ENCODE data around the gene PLPP3. TPM values are rescaled to one million over a fixed set of nuclear protein-coding genes. Genes with fewer than 3 reads are reported as not detected.

Gene PLPP3
- polyA plus RNA-seq, 3 donors: 0.21 to 0.32 TPM; not detected in 1

DNA sequence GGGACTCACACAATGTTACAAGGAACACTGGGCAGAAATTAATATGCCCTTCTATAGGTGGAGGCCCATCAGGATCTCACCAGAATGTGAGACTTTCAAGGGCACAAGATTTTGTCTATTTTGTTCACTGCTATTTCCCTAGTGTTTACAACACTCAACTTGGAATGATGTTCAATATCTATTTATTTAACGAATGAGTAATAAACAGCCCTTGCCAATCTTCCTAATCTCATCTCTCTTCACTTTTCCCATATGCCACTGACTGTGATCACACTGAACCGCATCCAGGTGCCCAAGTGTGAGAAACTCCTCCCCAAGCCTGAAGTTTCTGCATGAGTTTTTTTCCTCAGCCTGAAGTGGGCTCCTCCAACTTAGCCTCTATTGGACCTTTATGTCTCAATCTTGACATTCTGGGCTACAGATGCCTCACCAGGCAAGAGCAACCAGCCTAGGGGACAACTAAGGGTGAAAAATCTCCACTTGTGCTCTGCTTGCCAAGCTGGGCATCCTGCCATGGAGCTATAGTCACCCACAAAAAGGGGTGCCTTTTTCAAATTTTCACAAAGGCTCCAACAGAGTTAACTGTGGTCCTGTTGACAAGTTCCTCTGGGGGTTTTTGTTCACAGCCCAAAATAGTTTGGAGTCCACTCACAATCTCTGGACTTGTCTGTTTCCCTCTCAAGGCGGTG, 105.6 kb downstream of the PLPP3 start:
- H3K4me1 ChIP-seq (ENCODE audit: control insufficient read depth in 1 of 2, insufficient read depth in 2 of 2, low read length in 2 of 2): peaks cover 53 to 57% of the 10 kb centered on the region in 2 donors
- no peaks in the 10 kb centered on the region for H3K36me3 ChIP-seq (replicated peaks in 1 of 2; ENCODE audit: control insufficient read depth in 1 of 2, insufficient read depth in 2 of 2, low read length in 2 of 2)
- TF ChIP-seq, protein P1, sequence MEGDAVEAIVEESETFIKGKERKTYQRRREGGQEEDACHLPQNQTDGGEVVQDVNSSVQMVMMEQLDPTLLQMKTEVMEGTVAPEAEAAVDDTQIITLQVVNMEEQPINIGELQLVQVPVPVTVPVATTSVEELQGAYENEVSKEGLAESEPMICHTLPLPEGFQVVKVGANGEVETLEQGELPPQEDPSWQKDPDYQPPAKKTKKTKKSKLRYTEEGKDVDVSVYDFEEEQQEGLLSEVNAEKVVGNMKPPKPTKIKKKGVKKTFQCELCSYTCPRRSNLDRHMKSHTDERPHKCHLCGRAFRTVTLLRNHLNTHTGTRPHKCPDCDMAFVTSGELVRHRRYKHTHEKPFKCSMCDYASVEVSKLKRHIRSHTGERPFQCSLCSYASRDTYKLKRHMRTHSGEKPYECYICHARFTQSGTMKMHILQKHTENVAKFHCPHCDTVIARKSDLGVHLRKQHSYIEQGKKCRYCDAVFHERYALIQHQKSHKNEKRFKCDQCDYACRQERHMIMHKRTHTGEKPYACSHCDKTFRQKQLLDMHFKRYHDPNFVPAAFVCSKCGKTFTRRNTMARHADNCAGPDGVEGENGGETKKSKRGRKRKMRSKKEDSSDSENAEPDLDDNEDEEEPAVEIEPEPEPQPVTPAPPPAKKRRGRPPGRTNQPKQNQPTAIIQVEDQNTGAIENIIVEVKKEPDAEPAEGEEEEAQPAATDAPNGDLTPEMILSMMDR (IDR thresholded peaks at IDR 0.05): no peak
- H3K4me3 Mint-ChIP-seq: no peak overlapping the region
- no peak overlapping the region for H3K4me2 ChIP-seq (replicated peaks; ENCODE audit: extremely low read depth, low read length, poor library complexity, severe bottlenecking)
- H3K27ac ChIP-seq (ENCODE audit: low read depth in 1 of 2, low read length in 2 of 2): no peak overlapping the region
- no peaks in the 10 kb centered on the region for H3K79me2 ChIP-seq (ENCODE audit: insufficient read depth, low read length)
- H3K4me3 ChIP-seq (replicated peaks in 1 of 3; ENCODE audit: low read depth in 2 of 3, low read length in 3 of 3): no peak overlapping the region
- intact Hi-C loops (cut with micrococcal nuclease): loop anchor here in 1 of 2 donors (5.0 kb wide), 2 partner anchors 44 to 51 kb away; no protein-coding TSS in a partner anchor
- no peak overlapping the region for H2AFZ ChIP-seq (ENCODE audit: insufficient read depth, low read depth, low read length, poor library complexity, severe bottlenecking)
- peaks cover 11 to 26% of the 10 kb centered on the region in 2 donors for H3K27me3 ChIP-seq (ENCODE audit: control insufficient read depth in 2 of 2, insufficient read depth in 2 of 2, low read length in 2 of 2)
- H4K20me1 ChIP-seq (ENCODE audit: insufficient read depth, low read length): no peaks in the 10 kb centered on the region
- peaks cover 12 to 14% of the 10 kb centered on the region in 2 donors for H3K36me3 Mint-ChIP-seq
- no peak overlapping the region for H3K9ac ChIP-seq (ENCODE audit: insufficient read depth, low read length, poor library complexity, severe bottlenecking)
- DNase-seq: no peak
- peak overlapping the region in 1 of 7 donors; percentile 1 for H3K27ac Mint-ChIP-seq
- H3K9me3 ChIP-seq (replicated peaks in 1 of 2; ENCODE audit: control insufficient read depth in 1 of 2, insufficient read depth in 1 of 2, low read length in 2 of 2): no peaks in the 10 kb centered on the region
- peaks cover 62% of the 10 kb centered on the region for H3K4me1 Mint-ChIP-seq
- 100% methylated on average over 1 of the region's 3 CpGs for WGBS (ENCODE audit: insufficient coverage)
- peaks cover 0 to 10% (median 2%) of the 10 kb centered on the region in 7 donors for H3K9me3 Mint-ChIP-seq
- H3K27me3 Mint-ChIP-seq (ENCODE audit: low read depth in 3 of 3): peaks cover 31 to 45% (median 37%) of the 10 kb centered on the region in 3 donors

DNA sequence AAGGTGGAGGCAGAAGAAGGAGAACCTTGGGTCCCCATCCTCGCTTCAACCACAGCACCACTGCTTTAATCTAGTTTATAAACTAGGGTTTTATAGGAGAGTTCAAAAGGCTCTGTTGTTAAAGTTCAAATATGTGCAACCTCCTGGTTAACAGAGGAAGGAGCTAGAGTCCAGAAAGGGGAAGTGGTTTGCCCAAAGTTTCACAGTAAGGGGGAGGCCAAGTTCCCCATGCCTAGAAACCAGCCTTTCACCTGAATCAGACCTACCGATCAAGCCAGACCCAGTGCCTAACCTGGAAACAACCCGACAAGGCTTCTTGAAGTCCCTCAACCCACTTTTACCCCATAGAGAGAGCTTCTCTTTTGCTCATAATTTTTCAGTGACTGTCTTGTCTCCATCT, 106.5 kb downstream of the PLPP3 start:
- no peak overlapping the region for H2AFZ ChIP-seq (ENCODE audit: insufficient read depth, low read depth, low read length, poor library complexity, severe bottlenecking)
- H3K9ac ChIP-seq (ENCODE audit: insufficient read depth, low read length, poor library complexity, severe bottlenecking): no peak overlapping the region
- no peaks in the 10 kb centered on the region for H3K36me3 ChIP-seq (replicated peaks in 1 of 2; ENCODE audit: control insufficient read depth in 1 of 2, insufficient read depth in 2 of 2, low read length in 2 of 2)
- H4K20me1 ChIP-seq (ENCODE audit: insufficient read depth, low read length): no peaks in the 10 kb centered on the region
- DNase-seq: peak; percentile 73 to 86 (median 84)
- Mint-ChIP-seq H3K27me3 (ENCODE audit: low read depth in 3 of 3) (peaks cover 26 to 40% (median 33%) of the 10 kb centered on the region in 3 donors), H3K9me3 (peaks cover 0 to 10% (median 0%) of the 10 kb centered on the region in 7 donors), H3K4me1 (peaks cover 56% of the 10 kb centered on the region), H3K4me3 (peak overlapping the region in 1 of 2 donors; percentile 71), H3K36me3 (peaks cover 8 to 9% of the 10 kb centered on the region in 2 donors), H3K27ac (peak overlapping the region; percentile 25 to 86 (median 69))
- peaks cover 9 to 18% of the 10 kb centered on the region in 2 donors for H3K27me3 ChIP-seq (ENCODE audit: control insufficient read depth in 2 of 2, insufficient read depth in 2 of 2, low read length in 2 of 2)
- H3K27ac ChIP-seq (ENCODE audit: low read depth in 1 of 2, low read length in 2 of 2): no peak overlapping the region
- intact Hi-C loops (cut with micrococcal nuclease): loop anchor here in 1 of 2 donors (5.0 kb wide), 2 partner anchors 44 to 51 kb away; no protein-coding TSS in a partner anchor
- peak overlapping the region; percentile 54 for H3K4me2 ChIP-seq (replicated peaks; ENCODE audit: extremely low read depth, low read length, poor library complexity, severe bottlenecking)
- 6% methylated on average over 2 of the region's 3 CpGs for WGBS (ENCODE audit: insufficient coverage)
- peak overlapping the region in 1 of 3 experiments; percentile 35 for H3K4me3 ChIP-seq (replicated peaks in 1 of 3; ENCODE audit: low read depth in 2 of 3, low read length in 3 of 3)
- H3K4me1 ChIP-seq (ENCODE audit: control insufficient read depth in 1 of 2, insufficient read depth in 2 of 2, low read length in 2 of 2): peaks cover 46 to 51% of the 10 kb centered on the region in 2 donors
- no peaks in the 10 kb centered on the region for H3K79me2 ChIP-seq (ENCODE audit: insufficient read depth, low read length)
- H3K9me3 ChIP-seq (replicated peaks in 1 of 2; ENCODE audit: control insufficient read depth in 1 of 2, insufficient read depth in 1 of 2, low read length in 2 of 2): no peaks in the 10 kb centered on the region
- TF ChIP-seq, protein P1 (IDR thresholded peaks at IDR 0.05): no peak
